ENCODE measurements around the gene NXPE4. TPM values are rescaled to one million over a fixed set of nuclear protein-coding genes. Genes with fewer than 3 reads are reported as not detected.

Gene NXPE4
- total RNA-seq, 1 experiment from 2014 or later = not detected

DNA sequence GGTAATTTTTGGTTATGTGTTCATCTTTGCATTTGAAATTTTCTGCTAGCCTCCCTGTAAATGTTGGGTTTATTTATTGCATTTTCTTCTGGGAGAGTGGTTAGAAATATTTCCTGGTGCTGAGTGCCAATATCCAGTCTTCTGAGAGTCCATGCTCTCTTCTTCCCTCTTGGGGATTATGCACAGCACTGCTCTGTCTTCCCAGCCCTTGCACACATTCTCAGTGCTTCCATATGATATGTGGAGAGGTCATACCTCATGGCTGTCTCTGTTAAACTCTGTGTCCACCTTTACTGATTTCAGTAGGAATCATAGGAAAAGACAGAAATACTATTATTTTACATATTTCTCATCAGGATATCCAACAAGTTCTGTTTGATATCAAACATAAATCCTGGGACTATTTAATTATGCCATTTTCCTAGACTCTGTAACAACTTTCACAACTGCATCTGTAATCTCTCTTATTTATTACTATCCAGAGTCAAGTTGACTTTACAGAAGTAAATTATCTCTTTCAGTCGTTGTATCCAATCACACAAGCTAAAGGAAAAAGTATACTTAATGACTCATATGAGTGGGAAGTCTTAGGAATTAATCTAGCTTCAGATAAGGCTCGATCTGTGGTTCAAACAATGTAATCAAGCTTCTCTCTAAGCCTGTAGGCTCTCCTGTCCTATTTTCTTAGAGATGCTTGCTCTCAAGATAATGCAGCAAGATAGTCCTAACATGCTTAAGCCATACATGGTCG is 33.2 kb downstream of the NXPE4 start:
- DNase-seq (ENCODE audit: low spot score) = peak; percentile 44

DNA sequence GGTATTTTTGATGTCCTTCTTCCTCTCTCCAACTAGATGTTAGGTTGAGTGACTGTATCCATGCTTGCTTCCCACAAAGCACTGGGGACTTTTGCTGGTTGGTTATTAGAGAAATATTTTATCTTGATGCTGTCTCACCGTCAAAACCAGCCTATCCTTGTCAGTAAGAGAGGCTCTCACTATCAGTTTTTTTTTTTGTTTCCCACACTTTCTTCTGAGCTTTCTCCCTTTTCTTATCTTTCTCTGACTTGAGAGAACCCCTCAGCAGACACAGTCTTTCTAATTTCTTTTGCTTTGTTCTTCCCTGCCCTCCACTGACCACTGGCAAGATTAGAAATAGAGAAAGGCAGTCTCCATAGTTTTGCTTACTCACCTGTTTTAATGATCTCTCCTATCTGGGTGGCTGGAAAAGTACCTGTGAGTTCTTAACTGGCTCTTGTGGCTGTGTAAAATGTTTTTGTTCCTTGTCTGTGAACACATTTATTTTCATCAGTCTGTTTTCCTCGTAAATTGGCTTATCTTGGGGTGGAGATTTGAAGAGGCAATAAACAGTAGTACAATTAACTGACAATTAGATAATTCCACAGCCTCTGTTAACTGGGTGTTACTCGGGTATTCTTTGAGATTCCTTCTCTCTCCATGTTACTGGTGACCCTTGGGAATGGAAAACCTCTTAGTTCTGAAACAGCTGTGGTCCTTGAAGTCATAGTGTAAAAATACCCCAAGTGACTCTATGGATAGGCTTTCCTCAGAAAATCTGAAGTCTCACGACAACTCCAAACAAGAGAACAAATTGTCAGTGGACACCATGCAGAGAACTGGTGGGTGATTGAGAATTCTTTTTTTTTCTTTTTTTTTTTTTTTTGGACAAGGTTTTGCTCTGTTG is 35.9 kb downstream of the NXPE4 start, which contains the start of gene NXPE1:
NXPE1 (minus strand) TSS at position 457 of the 886 bp plus-strand sequence. CDS start 8,680 bp downstream, outside the sequence.
- DNase-seq (ENCODE audit: low spot score) = peak; percentile 25

DNA sequence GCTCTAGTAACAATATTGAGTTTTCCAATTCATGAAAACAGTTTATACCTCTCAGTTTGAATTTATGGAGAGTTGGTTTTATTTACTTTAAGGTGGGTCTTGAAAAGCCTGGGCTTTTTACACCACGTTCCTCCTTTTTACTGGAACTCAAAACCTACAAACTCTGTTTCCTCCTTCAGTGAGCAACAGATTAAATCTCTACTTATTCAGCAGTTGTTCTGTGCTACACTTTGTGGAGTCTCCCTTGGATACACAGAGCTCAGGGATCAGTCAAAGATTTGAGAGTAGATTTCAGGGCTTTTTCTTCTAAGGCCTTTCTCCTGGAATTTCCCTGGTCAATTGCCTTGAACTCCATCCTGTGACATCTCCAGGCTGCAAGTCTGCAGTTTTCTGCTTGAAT is 39.5 kb downstream of the NXPE4 start:
- peak; percentile 16 for DNase-seq (ENCODE audit: low spot score)

DNA sequence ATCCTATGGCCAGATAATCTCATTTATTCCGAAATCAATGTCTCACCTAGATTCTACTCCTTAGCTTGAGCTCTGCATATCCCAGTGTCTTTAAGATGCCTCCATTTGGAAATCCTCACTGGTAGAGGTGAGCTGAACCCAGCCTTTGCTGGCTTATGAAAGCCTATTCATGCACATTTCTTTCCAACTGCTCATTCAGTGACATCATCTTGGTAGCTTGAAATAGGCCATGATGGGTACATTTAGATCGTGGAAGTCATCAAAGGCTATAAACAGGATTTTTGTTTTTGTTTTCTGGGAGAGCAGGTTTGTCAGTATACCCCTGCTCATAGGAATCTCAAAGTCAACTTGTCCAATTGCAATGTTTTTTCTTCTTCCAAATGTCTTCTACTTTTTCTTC is 41.9 kb downstream of the NXPE4 start:
- no peak for DNase-seq (ENCODE audit: low spot score)

DNA sequence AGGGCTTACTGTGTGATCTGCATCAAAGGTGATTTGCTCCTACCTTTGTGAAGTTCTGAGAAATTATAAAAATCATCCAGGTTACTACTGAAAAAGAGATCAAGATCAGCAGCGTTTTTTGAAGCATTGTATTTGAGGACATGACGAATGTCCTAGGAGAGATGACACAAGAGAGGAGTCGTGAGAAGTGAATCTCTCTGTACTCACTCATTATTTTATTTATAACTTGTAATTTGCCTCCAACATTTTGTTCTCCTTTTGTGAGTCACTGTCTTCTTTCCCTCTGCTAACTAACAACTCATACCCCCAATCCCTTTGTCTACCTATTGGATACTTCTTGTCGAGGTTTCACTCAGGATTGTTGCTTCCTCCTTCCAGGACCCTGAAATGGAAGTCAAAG is 44.5 kb downstream of the NXPE4 start:
- DNase-seq (ENCODE audit: low spot score) = no peak

DNA sequence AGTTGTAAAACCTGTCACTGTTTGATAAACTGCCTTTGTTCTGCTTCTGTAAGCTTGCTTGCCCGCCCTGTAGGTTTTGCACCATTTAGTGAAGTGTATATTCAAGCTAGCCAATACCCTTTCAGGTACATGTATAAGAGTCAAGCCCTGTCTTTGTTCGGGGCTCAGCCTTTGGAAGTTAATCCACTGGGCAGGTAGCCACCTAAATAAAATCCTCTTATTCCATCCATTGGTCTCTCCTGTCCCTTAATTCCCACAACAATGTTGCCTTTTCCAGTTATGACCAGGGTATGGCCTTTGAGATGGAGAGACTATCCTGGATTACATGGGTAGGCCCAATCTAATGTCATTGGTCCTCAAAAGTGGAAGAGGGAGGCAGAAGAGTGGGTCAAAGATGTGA is 69.9 kb downstream of the NXPE4 start:
- no peak for DNase-seq (ENCODE audit: low spot score)

DNA sequence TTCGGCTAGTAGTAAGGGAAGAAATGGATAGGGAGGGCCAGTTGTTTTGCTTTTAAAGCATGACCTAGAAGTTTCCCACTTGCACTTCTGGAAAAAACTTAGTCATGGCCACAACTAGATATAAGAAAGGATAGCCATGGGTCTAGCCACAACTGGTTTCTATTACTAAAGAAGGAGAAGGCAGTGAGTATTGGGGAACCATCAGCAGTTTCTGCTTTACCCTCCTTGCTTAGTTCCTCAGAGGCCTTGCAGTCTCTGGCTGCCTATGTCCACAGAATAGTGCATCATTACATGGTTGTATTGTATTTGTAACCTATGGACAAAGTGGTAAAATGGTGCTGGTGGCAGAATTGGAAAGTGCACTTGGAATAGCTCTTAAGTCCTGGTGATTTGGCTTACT is 71.5 kb downstream of the NXPE4 start:
- no peak for DNase-seq (ENCODE audit: low spot score)

DNA sequence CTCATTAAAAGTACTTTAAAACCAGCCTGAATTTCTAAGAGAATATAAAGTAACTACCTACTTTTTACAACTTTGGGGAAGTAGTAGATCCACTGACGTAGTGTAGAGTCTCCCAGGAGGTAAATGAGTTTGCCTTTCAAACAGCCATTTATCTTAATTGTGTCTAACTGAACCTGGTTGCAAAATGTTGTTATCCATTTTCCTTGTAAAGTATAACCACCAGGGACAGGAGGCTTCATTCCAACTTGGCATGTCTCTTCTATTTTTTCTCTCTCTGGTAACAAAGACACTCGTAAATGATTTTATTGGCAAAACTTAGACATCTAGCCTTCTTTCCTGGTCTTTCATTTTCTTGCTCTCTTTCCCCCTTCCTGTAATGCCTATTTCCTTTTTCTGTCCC is 72.8 kb downstream of the NXPE4 start:
- no peak for DNase-seq (ENCODE audit: low spot score)

Small RNA genes lying within 50 kb of the gene (small RNA-seq; reads per million reads assigned to genes)
- gene RF01210 = not detected

Other genes with a start within 250 kb of the NXPE4 start
- gene C11orf71, start 195.3 kb downstream of the NXPE4 start, total RNA-seq (2014; rRNA removed; shearing (Covaris generic)) = 6.3 and 12.9 TPM in 2 replicates
- gene RBM7, start 195.1 kb downstream of the NXPE4 start, total RNA-seq (2014; rRNA removed; shearing (Covaris generic)) = 18.7 and 24.0 TPM in 2 replicates
- 94.3 and 95.7 TPM in 2 replicates for gene REXO2, start 156.3 kb downstream of the NXPE4 start, total RNA-seq (2014; rRNA removed; shearing (Covaris generic))
- not detected in 2 replicates for gene NXPE1, start 35.9 kb downstream of the NXPE4 start, total RNA-seq (2014; rRNA removed; shearing (Covaris generic))
- gene NXPE2, start 82.7 kb upstream of the NXPE4 start, total RNA-seq (2014; rRNA removed; shearing (Covaris generic)) = not detected in 2 replicates